Measurements from ENCODE around the gene RUNX2. TPM values are rescaled to one million over a fixed set of nuclear protein-coding genes. Genes with fewer than 3 reads are reported as not detected.

Gene RUNX2
- total RNA-seq, 1 donor from 2014 or later = 0.09 TPM

- no peaks in the 10 kb centered on the region for H3F3A ChIP-seq (ENCODE audit: low read depth)
Observed at GRCh38 chr6:45470131-45470738, 142.1 kb downstream of the RUNX2 start.

GRCh38 chr6:45472382-45472781 is 144.3 kb downstream of the RUNX2 start:
- H3K36me3 Mint-ChIP-seq = no peaks in the 10 kb centered on the region
- no peak for TF ChIP-seq EZH2 (IDR thresholded peaks at IDR 0.05)
- TF ChIP-seq EZH2phosphoT487 (IDR thresholded peaks at IDR 0.05) = no peak
- TF ChIP-seq CTCF (IDR thresholded peaks at IDR 0.05) = no peak
- Histone ChIP-seq H3F3A (ENCODE audit: low read depth) (no peaks in the 10 kb centered on the region), H3K9ac (no peak overlapping the region), H3K79me2 (ENCODE audit: low read depth) (no peaks in the 10 kb centered on the region), H3K27me3 (no peaks in the 10 kb centered on the region), H3K27ac (no peak overlapping the region), H2AFZ (replicated peaks) (no peak overlapping the region), H3K4me1 (no peaks in the 10 kb centered on the region), H3K36me3 (no peaks in the 10 kb centered on the region), H3K4me2 (no peak overlapping the region), H3K4me3 (no peak overlapping the region), H4K20me1 (ENCODE audit: low read depth) (no peaks in the 10 kb centered on the region), H3K9me3 (ENCODE audit: low read depth) (no peaks in the 10 kb centered on the region)
- no peak overlapping the region for H3K4me3 Mint-ChIP-seq
- no peaks in the 10 kb centered on the region for H3K4me1 Mint-ChIP-seq
- DNase-seq (ENCODE audit: low spot score) = no peak
- H3K9me3 Mint-ChIP-seq = no peaks in the 10 kb centered on the region
- H3K27me3 Mint-ChIP-seq (ENCODE audit: insufficient read depth, low read depth) = peaks cover 2% of the 10 kb centered on the region
- no peak overlapping the region for H3K27ac Mint-ChIP-seq

More at GRCh38 chr6:45470131-45470738, 142.1 kb downstream of the RUNX2 start:
- no peaks in the 10 kb centered on the region for H3K27me3 ChIP-seq
- H3K27ac Mint-ChIP-seq = no peak overlapping the region
- no peak overlapping the region for H3K4me2 ChIP-seq
- no peak overlapping the region for H3K9ac ChIP-seq
- no peaks in the 10 kb centered on the region for H4K20me1 ChIP-seq (ENCODE audit: low read depth)
- H3K36me3 Mint-ChIP-seq = no peaks in the 10 kb centered on the region
- H3K4me1 ChIP-seq = no peaks in the 10 kb centered on the region
- H3K4me3 ChIP-seq = no peak overlapping the region
- H3K36me3 ChIP-seq = no peaks in the 10 kb centered on the region
- H3K9me3 Mint-ChIP-seq = no peaks in the 10 kb centered on the region
- peaks cover 4% of the 10 kb centered on the region for H3K27me3 Mint-ChIP-seq (ENCODE audit: insufficient read depth, low read depth)
- H3K4me1 Mint-ChIP-seq = peaks cover 5% of the 10 kb centered on the region
- no peak overlapping the region for H3K4me3 Mint-ChIP-seq
- H3K79me2 ChIP-seq (ENCODE audit: low read depth) = no peaks in the 10 kb centered on the region
- H2AFZ ChIP-seq (replicated peaks) = no peak overlapping the region
- no peak overlapping the region for H3K27ac ChIP-seq
- TF ChIP-seq EZH2 (IDR thresholded peaks at IDR 0.05) (no peak), CTCF (IDR thresholded peaks at IDR 0.05) (no peak), EZH2phosphoT487 (IDR thresholded peaks at IDR 0.05) (no peak)
- H3K9me3 ChIP-seq (ENCODE audit: low read depth) = no peaks in the 10 kb centered on the region
- no peak for DNase-seq (ENCODE audit: low spot score)

- Histone ChIP-seq H3K27ac (no peak overlapping the region), H3F3A (ENCODE audit: low read depth) (no peaks in the 10 kb centered on the region), H3K9me3 (ENCODE audit: low read depth) (no peaks in the 10 kb centered on the region), H3K9ac (no peak overlapping the region), H2AFZ (replicated peaks) (no peak overlapping the region), H4K20me1 (ENCODE audit: low read depth) (no peaks in the 10 kb centered on the region), H3K4me1 (no peaks in the 10 kb centered on the region), H3K4me3 (no peak overlapping the region), H3K4me2 (no peak overlapping the region), H3K36me3 (no peaks in the 10 kb centered on the region), H3K79me2 (ENCODE audit: low read depth) (no peaks in the 10 kb centered on the region), H3K27me3 (no peaks in the 10 kb centered on the region)
- Mint-ChIP-seq H3K9me3 (no peaks in the 10 kb centered on the region), H3K4me3 (no peak overlapping the region), H3K36me3 (no peaks in the 10 kb centered on the region), H3K4me1 (no peaks in the 10 kb centered on the region), H3K27me3 (ENCODE audit: insufficient read depth, low read depth) (peaks cover 2% of the 10 kb centered on the region), H3K27ac (no peak overlapping the region)
- TF ChIP-seq EZH2phosphoT487 (IDR thresholded peaks at IDR 0.05) = no peak
- no peak for TF ChIP-seq CTCF (IDR thresholded peaks at IDR 0.05)
- no peak for TF ChIP-seq EZH2 (IDR thresholded peaks at IDR 0.05)
- no peak for DNase-seq (ENCODE audit: low spot score)
Observed at GRCh38 chr6:45473121-45473993, 145.2 kb downstream of the RUNX2 start.
